NT2/D1 (cell line): ENCODE data around the gene RBMS1.

ENCODE experiments used
- SUZ12 ChIP-seq: IDR thresholded peaks from 2 replicates; pipeline ENCODE4 v1.6.1; 2011; ENCODE audit not compliant: insufficient read length, insufficient read depth; ENCODE audit errors: extremely low read depth
- YY1 ChIP-seq: IDR thresholded peaks from 2 replicates; pipeline ENCODE4 v1.6.1; 2011; ENCODE audit not compliant: insufficient read length, insufficient read depth

GRCh38 chr2:160368988-160369930 lies 124.3 kb downstream of the RBMS1 start:
- TF ChIP-seq YY1 (no peak), SUZ12 (no peak)
